Measurements from ENCODE around the gene ATOSA.
A peak's percentile ranks its signal among the peaks of the same experiment; 100 is the strongest.

Gene ATOSA

GRCh38 chr15:52651868-52652267 is 27.3 kb downstream of the ATOSA start:
- DNase-seq = peak; percentile 65

GRCh38 chr15:52651114-52651513 is 28.1 kb downstream of the ATOSA start:
- DNase-seq = no peak

GRCh38 chr15:52649686-52650085 is 29.5 kb downstream of the ATOSA start:
- DNase-seq = peak; percentile 5

GRCh38 chr15:52645916-52646315 is 33.3 kb downstream of the ATOSA start:
- DNase-seq = no peak

GRCh38 chr15:52642386-52643361 is 36.5 kb downstream of the ATOSA start:
- no peak for DNase-seq

GRCh38 chr15:52636459-52636858 is 42.7 kb downstream of the ATOSA start:
- no peak for DNase-seq

GRCh38 chr15:52635908-52636307 is 43.3 kb downstream of the ATOSA start:
- DNase-seq = no peak

All from NCI-H2029 treated with DMSO at 0.1 percent for 48 hours (cell line).